Islet of Langerhans (tissue), 1 donor: ENCODE results near the gene MYH7B.

ENCODE experiments used
- FAIRE-seq: peaks from one replicate; lab custom pipeline; 2011; peaks lifted over from hg19 to GRCh38; lab: Jason Lieb, UNC

The MYH7B gene

DNA sequence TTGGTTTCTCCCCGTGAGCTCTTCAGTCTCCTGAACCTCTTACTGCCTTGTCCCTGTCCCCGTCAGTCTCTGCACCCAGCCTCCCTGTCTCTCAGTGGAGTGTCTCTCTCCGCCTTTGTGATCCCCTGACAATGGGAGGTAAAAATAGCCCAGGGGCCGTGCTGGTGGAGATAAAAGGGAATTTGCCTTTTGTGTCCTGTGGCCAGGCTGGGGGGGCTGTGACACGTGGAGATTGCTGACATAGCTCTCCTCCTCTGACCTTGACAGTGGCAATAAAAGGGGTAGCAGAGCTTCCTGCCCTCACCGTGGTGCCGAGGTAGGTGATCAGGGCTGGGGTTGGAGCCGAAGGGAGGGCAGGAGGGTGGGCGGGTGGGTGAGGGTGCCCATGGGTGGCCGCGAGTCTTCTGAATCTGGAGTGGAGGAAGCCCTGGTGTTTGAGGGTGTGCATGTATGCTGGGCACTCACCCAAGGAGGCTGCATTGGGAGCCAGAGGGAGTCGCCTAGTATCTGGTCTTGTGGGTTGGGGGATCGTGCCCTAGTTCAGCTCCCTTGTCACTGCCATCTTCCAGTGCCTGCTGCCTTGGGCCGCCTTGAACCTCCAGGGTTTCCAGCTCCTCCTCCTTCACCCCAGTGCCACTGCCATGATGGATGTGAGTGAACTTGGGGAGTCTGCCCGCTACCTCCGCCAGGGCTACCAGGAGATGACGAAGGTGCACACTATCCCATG is 21.9 kb downstream of the MYH7B start:
- no peak for FAIRE-seq

DNA sequence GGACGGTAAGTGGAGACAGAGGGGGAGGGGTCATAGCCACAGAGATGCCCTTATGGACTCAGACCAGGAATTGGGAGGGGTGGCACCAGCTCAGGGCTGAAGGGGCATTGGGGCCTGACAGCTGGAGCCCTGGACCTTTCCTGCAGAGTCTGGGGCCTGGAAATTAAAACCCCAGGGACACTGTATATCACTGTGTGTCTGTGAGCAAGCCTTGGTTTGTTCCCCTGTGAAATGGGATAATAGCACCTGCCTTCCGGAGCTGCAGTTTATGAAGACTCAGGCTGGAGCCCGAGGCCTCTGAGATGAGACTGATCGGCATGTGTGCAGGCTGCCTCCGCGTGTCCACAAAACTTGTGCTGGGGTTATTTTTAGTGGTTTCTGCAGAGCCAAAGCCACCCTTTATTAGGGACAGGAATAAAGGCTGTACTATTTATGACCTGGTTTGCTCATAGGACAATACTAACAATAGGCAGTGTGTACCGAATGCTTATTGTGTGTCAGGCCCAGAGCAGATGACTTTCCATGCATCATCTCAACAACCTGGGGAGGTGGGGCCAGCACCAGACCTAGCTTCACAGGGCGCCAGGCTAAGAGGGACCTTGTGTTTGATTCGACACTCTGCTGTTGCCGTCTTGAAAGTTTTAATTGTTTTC is 22.6 kb downstream of the MYH7B start:
- no peak for FAIRE-seq

- no peak for FAIRE-seq
Observed at GRCh38 chr20:34979366-34980153, 23.9 kb downstream of the MYH7B start.

GRCh38 chr20:34980543-34981233 is 25.0 kb downstream of the MYH7B start:
- FAIRE-seq: no peak

GRCh38 chr20:34982270-34983088 is 26.8 kb downstream of the MYH7B start:
- FAIRE-seq: no peak

DNA sequence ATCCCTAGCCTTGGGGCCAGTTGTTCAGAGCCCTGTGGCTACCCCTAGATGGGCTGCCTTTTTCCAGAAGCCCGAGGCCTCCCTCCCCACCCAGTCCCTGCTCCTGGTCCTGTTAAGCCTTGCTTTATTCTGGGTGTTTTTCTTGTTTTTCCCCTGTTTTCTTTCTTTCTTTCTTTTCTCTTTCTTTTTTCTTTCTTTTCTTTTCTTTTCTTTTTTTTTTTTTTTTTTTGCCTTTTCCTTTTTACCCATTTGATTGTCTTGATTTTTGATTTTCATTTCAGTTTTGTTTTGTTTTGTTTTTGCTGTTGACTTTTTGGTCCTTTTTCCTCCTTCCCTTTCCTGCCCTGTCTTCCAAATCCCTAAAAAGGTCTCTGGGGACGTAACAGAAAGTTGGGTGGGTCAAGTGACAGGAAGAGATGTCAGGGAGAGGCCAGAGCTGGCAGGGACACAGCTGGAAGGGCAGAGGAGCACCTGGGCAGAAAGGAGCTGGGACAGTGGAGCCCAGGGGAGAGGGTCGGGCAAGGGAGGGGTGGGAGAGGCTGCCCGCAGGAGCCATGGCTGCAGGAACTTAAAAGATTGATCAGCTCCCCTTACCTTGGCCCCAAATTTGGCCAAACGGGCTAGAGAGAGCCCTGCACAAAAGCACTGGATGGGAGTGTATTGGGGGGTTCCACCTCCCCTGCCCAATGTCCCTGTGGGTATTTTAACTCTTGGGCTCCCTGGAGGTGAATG is 27.6 kb downstream of the MYH7B start:
- no peak for FAIRE-seq

GRCh38 chr20:34983995-34984735 is 28.5 kb downstream of the MYH7B start:
- FAIRE-seq: no peak

DNA sequence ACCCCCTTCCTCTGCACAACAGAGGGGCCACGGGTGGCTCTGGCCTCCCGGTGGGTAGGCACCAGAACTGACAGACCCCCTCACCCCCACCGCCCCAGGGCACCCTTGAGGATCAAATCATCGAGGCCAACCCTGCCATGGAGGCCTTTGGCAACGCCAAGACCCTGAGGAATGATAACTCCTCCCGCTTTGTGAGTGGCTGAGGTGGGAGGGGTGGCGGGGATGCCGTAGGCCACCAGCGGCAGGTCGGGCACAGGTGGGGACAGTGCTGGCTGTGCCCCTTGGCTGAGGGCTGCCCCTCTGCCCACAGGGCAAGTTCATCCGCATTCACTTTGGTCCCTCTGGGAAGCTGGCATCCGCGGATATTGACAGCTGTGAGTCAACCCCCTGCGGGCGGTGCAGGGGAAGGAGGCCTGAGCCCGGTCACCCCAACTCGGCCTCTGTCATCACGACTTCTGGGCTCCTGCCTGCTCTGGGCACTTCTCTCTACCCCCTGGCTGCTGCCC is 29.1 kb downstream of the MYH7B start:
- FAIRE-seq: no peak

GRCh38 chr20:34985461-34986310 is 30.0 kb downstream of the MYH7B start:
- FAIRE-seq: no peak

DNA sequence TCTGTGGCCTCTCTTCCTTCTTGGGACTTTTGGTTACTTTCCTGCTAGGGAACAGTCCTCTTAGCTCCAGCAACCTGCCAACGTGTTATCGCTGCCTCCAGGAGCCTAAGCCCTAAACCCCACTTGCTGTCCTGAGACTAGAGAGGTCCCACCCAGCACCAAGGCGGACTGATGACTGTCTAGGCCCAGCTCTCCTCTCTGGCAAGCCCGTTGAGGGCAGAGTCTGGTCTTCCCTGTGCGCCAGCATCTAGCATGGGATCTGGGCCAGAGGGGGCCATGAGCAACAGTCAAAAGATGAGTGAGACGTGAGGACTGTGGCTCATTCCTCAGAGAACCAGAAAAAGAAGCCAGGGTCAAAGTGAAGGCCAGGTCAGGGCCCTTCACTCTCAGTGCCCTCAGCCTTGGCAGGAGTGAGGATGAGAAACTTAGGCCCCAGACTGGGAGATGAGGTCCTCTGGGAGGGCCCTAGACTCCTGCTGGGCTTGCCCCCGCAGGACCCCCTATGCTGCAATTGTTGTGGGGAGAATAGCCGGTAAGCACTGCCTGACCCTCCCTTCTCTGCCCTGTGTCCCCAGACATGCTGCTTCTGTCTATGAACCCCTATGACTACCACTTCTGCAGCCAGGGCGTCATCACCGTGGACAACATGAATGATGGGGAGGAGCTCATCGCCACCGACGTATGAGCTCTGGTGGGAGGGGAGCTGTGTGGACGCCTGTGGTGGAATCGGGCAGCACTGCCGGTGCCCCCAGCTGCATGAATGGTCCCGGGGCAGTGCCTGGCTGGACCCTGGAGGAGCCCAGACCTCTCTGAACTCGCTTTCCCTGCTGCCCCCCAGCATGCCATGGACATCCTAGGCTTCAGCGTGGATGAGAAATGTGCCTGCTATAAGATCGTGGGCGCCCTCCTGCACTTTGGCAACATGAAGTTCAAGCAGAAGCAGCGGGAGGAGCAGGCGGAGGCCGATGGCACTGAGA is 30.9 kb downstream of the MYH7B start:
- FAIRE-seq: no peak

DNA sequence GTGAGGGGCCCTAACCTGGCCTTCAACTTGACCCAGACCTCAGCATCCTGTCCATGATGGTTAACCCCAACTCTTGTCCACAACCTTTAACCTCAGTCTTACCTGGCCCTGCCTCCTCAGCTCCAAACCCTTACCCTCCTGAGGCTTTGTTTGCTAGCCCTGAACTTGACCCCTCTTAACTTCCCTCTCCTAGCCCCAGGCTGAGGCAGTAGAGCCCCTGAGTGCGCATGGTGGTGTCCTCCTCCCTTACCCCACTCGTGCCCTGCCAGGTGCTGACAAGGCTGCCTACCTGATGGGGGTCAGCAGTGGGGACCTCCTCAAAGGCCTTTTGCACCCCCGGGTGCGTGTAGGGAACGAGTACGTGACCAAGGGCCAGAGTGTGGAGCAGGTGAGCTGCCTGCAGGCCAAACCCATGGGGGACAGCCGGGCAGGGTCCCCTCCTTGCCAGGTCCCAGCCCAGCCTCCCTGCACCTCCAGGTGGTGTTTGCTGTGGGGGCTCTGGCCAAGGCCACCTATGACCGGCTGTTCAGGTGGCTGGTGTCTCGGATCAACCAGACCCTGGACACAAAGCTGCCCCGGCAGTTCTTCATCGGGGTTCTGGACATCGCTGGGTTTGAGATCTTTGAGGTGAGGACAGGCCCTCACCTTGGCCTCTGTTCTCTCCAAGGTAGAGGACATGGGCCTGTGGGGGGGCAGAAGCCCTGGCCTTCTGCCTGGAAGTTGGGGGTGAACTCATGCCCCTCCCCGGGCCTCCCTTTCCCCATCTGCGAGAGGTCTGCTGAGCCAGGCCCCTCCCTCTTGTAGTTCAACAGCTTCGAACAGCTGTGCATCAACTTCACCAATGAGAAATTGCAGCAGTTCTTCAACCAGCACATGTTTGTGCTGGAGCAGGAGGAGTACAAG is 31.9 kb downstream of the MYH7B start:
- FAIRE-seq: no peak

GRCh38 chr20:34988191-34988540 is 32.5 kb downstream of the MYH7B start:
- no peak for FAIRE-seq

DNA sequence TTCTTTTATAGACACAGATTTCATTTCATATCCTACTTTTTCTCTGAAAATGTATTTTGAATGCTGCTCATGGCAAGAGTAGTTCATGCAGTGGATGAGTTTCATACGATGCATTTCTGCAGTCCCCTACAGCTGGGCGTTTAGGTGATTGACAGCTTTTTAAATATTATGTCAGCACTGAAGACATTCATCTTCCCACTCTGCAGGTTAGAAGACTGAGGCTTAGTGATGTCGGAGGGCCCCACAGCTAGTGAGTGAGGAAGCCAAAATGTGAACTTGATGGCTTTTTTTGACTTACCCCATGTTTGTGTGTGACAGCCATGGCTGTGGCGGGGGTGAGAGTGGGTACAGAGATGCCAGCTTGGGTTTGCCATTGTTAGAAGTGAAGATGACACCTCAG is 33.5 kb downstream of the MYH7B start:
- no peak for FAIRE-seq

- FAIRE-seq: no peak
Observed at GRCh38 chr20:34989670-34990069, 34.0 kb downstream of the MYH7B start.

- FAIRE-seq: no peak
Observed at GRCh38 chr20:34990231-34990630, 34.6 kb downstream of the MYH7B start.

GRCh38 chr20:34990661-34991214 is 35.1 kb downstream of the MYH7B start:
- FAIRE-seq: no peak
